ENCODE data around the gene CLCN7.

Gene CLCN7

DNA sequence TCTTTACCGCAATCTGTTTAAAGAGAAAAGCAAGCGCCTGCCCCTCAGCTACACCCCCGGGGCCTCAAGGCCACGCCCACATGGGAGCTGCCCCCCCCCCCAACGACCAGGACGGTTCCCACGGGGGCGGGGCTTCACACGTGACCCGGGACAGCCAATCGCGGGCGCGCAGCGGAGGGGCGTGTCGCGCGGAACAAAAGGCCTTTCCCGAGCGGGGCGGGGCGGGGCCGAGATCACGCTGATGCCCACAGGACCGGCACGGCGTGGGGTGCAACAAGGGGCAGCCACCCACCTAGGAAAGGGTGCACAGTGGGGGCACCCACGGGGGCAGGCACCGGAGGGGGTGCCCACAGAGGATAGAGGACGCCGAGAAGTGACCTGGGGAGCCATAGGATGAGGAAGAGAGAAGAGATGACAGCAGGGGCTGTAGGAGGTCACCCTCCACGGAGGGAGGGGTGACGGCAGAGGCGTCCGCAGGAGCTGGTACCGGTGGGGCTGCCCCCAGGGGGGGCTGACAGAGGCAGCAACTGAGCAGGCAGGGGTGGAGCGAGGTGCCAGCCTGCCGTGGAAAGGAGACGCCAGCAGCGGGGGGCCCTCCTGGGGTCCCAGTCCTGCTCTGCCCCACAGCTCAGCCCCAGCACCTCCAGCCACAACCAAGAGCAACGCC lies 66.5 kb downstream of the CLCN7 start:
- peak overlapping the region; percentile 54 for H2AFZ ChIP-seq (ENCODE audit: low read depth, low read length)

GRCh38 chr16:1407753-1408152 lies 67.1 kb downstream of the CLCN7 start:
- H3K4me2 ChIP-seq (ENCODE audit: low read length, poor library complexity, severe bottlenecking), result peak overlapping the region; percentile 57
- H2BK15ac ChIP-seq (ENCODE audit: low read depth, poor library complexity, severe bottlenecking), result no peak overlapping the region
- peak overlapping the region in 1 of 2 experiments; percentile 82 for H3K4me3 ChIP-seq (ENCODE audit: insufficient read depth in 1 of 2, low read depth in 1 of 2, low read length in 2 of 2)
- H3K4me1 ChIP-seq (ENCODE audit: control insufficient read depth, insufficient read depth, low read depth, low read length), result peaks cover 9% of the 10 kb centered on the region
- H2BK12ac ChIP-seq (ENCODE audit: low read length in 2 of 2), result peak overlapping the region; percentile 5 to 12
- no peak overlapping the region for H2BK5ac ChIP-seq (ENCODE audit: low read depth, low read length, poor library complexity, severe bottlenecking)
- no peak overlapping the region for H3K27ac ChIP-seq (ENCODE audit: low read length, poor library complexity, severe bottlenecking)
- H2BK120ac ChIP-seq (ENCODE audit: low read depth, low read length), result no peak overlapping the region
- H3K18ac ChIP-seq (ENCODE audit: low read depth in 1 of 2, low read length in 2 of 2), result no peak overlapping the region
- peak overlapping the region; percentile 70 for H3K9ac ChIP-seq (ENCODE audit: low read length)
- DNase-seq, result no peak
- H4K8ac ChIP-seq (ENCODE audit: low read length), result no peak overlapping the region
- peaks cover 21 to 40% of the 10 kb centered on the region in 2 experiments for H3K36me3 ChIP-seq (ENCODE audit: control insufficient read depth in 1 of 2, insufficient read depth in 2 of 2, low read depth in 1 of 2, low read length in 2 of 2)
- H2AK5ac ChIP-seq (ENCODE audit: low read length, severe bottlenecking), result no peak overlapping the region
- WGBS, result 52% methylated on average over 11 of the region's 11 CpGs
- no peak overlapping the region for H2AFZ ChIP-seq (ENCODE audit: low read depth, low read length)
- no peak overlapping the region for H3K4ac ChIP-seq (ENCODE audit: low read depth in 1 of 2, low read length in 2 of 2)
- no peaks in the 10 kb centered on the region for H3K9me3 ChIP-seq (ENCODE audit: control insufficient read depth, low read length)
- peaks cover 49% of the 10 kb centered on the region for H3K79me1 ChIP-seq (replicated peaks; ENCODE audit: low read length, poor library complexity, severe bottlenecking)
- no peaks in the 10 kb centered on the region for H3K27me3 ChIP-seq (ENCODE audit: control insufficient read depth in 1 of 2, insufficient read depth in 1 of 2, low read length in 2 of 2)
- H3K23ac ChIP-seq (ENCODE audit: low read length in 2 of 2), result no peak overlapping the region
- H4K91ac ChIP-seq (ENCODE audit: low read length), result peak overlapping the region; percentile 43
- H3K14ac ChIP-seq (ENCODE audit: low read length in 2 of 2), result no peak overlapping the region

More for the DNA sequence above, 66.5 kb downstream of the CLCN7 start:
- Histone ChIP-seq H4K8ac (ENCODE audit: low read length) (peak overlapping the region; percentile 97), H3K18ac (ENCODE audit: low read depth in 1 of 2, low read length in 2 of 2) (peak overlapping the region; percentile 37 to 75), H3K14ac (ENCODE audit: low read length in 2 of 2) (peak overlapping the region in 1 of 2 experiments; percentile 61), H3K9me3 (ENCODE audit: control insufficient read depth, low read length) (no peaks in the 10 kb centered on the region), H3K4me1 (ENCODE audit: control insufficient read depth, insufficient read depth, low read depth, low read length) (peaks cover 9% of the 10 kb centered on the region), H2BK12ac (ENCODE audit: low read length in 2 of 2) (peak overlapping the region in 1 of 2 experiments; percentile 3), H2BK15ac (ENCODE audit: low read depth, poor library complexity, severe bottlenecking) (peak overlapping the region; percentile 44), H3K27me3 (ENCODE audit: control insufficient read depth in 1 of 2, insufficient read depth in 1 of 2, low read length in 2 of 2) (no peaks in the 10 kb centered on the region), H3K36me3 (ENCODE audit: control insufficient read depth in 1 of 2, insufficient read depth in 2 of 2, low read depth in 1 of 2, low read length in 2 of 2) (peaks cover 19 to 35% of the 10 kb centered on the region in 2 experiments), H3K4ac (ENCODE audit: low read depth in 1 of 2, low read length in 2 of 2) (no peak overlapping the region), H3K9ac (ENCODE audit: low read length) (peak overlapping the region; percentile 80), H2BK120ac (ENCODE audit: low read depth, low read length) (peak overlapping the region; percentile 1), H2AK5ac (ENCODE audit: low read length, severe bottlenecking) (no peak overlapping the region), H3K79me1 (replicated peaks; ENCODE audit: low read length, poor library complexity, severe bottlenecking) (peaks cover 48% of the 10 kb centered on the region), H3K23ac (ENCODE audit: low read length in 2 of 2) (peak overlapping the region in 1 of 2 experiments; percentile 5), H4K91ac (ENCODE audit: low read length) (no peak overlapping the region), H3K4me3 (ENCODE audit: insufficient read depth in 1 of 2, low read depth in 1 of 2, low read length in 2 of 2) (peak overlapping the region; percentile 68 to 82), H3K27ac (ENCODE audit: low read length, poor library complexity, severe bottlenecking) (no peak overlapping the region), H3K4me2 (ENCODE audit: low read length, poor library complexity, severe bottlenecking) (peak overlapping the region; percentile 72), H2BK5ac (ENCODE audit: low read depth, low read length, poor library complexity, severe bottlenecking) (no peak overlapping the region)
- 2% methylated on average over 39 of the region's 42 CpGs for WGBS
- peak; percentile 90 for DNase-seq

DNA sequence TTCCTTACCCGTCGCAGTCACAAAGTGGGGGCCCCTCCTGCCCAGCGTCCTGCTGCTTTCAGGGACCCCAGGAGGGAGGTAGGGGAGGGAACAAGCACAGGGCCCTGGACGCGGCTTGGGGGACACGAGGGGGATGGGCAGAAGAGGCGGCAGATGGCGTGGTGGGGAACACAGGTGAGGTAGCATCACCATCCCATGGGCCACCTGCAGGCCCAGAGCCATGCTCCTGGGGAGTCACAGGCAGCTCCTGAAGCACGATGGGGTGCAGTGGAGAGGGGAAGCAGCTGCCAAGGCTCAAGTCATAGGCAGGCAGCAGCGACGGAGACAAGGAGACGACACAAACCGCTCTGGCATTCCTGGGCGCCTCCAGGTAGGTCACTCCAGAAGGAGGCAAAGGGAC lies 71.1 kb downstream of the CLCN7 start:
- Histone ChIP-seq H3K4me3 (ENCODE audit: insufficient read depth in 1 of 2, low read depth in 1 of 2, low read length in 2 of 2) (no peak overlapping the region), H3K4me1 (ENCODE audit: control insufficient read depth, insufficient read depth, low read depth, low read length) (peaks cover 8% of the 10 kb centered on the region), H3K36me3 (ENCODE audit: control insufficient read depth in 1 of 2, insufficient read depth in 2 of 2, low read depth in 1 of 2, low read length in 2 of 2) (peaks cover 42 to 73% of the 10 kb centered on the region in 2 experiments), H2AFZ (ENCODE audit: low read depth, low read length) (no peak overlapping the region), H2BK5ac (ENCODE audit: low read depth, low read length, poor library complexity, severe bottlenecking) (no peak overlapping the region), H3K4ac (ENCODE audit: low read depth in 1 of 2, low read length in 2 of 2) (no peak overlapping the region), H2BK12ac (ENCODE audit: low read length in 2 of 2) (no peak overlapping the region), H4K91ac (ENCODE audit: low read length) (peak overlapping the region; percentile 28), H3K23ac (ENCODE audit: low read length in 2 of 2) (no peak overlapping the region), H2AK5ac (ENCODE audit: low read length, severe bottlenecking) (no peak overlapping the region), H3K79me1 (replicated peaks; ENCODE audit: low read length, poor library complexity, severe bottlenecking) (peaks cover 41% of the 10 kb centered on the region), H3K27ac (ENCODE audit: low read length, poor library complexity, severe bottlenecking) (no peak overlapping the region), H3K18ac (ENCODE audit: low read depth in 1 of 2, low read length in 2 of 2) (no peak overlapping the region), H3K9ac (ENCODE audit: low read length) (no peak overlapping the region), H3K14ac (ENCODE audit: low read length in 2 of 2) (no peak overlapping the region), H3K27me3 (ENCODE audit: control insufficient read depth in 1 of 2, insufficient read depth in 1 of 2, low read length in 2 of 2) (no peaks in the 10 kb centered on the region), H2BK15ac (ENCODE audit: low read depth, poor library complexity, severe bottlenecking) (peak overlapping the region; percentile 54), H3K9me3 (ENCODE audit: control insufficient read depth, low read length) (no peaks in the 10 kb centered on the region), H4K8ac (ENCODE audit: low read length) (no peak overlapping the region), H2BK120ac (ENCODE audit: low read depth, low read length) (no peak overlapping the region), H3K4me2 (ENCODE audit: low read length, poor library complexity, severe bottlenecking) (no peak overlapping the region)
- 94% methylated on average over 14 of the region's 14 CpGs for WGBS
- DNase-seq, result no peak

GRCh38 chr16:1403036-1403435 lies 71.8 kb downstream of the CLCN7 start:
- Histone ChIP-seq H3K79me1 (replicated peaks; ENCODE audit: low read length, poor library complexity, severe bottlenecking) (peaks cover 36% of the 10 kb centered on the region), H4K91ac (ENCODE audit: low read length) (no peak overlapping the region), H4K8ac (ENCODE audit: low read length) (no peak overlapping the region), H3K9ac (ENCODE audit: low read length) (no peak overlapping the region), H3K4me3 (ENCODE audit: insufficient read depth in 1 of 2, low read depth in 1 of 2, low read length in 2 of 2) (no peak overlapping the region), H2BK5ac (ENCODE audit: low read depth, low read length, poor library complexity, severe bottlenecking) (no peak overlapping the region), H3K4me2 (ENCODE audit: low read length, poor library complexity, severe bottlenecking) (no peak overlapping the region), H2AK5ac (ENCODE audit: low read length, severe bottlenecking) (no peak overlapping the region), H3K23ac (ENCODE audit: low read length in 2 of 2) (no peak overlapping the region), H3K36me3 (ENCODE audit: control insufficient read depth in 1 of 2, insufficient read depth in 2 of 2, low read depth in 1 of 2, low read length in 2 of 2) (peaks cover 48 to 79% of the 10 kb centered on the region in 2 experiments), H3K27ac (ENCODE audit: low read length, poor library complexity, severe bottlenecking) (no peak overlapping the region), H2BK120ac (ENCODE audit: low read depth, low read length) (no peak overlapping the region), H2BK15ac (ENCODE audit: low read depth, poor library complexity, severe bottlenecking) (no peak overlapping the region), H2BK12ac (ENCODE audit: low read length in 2 of 2) (no peak overlapping the region), H3K4me1 (ENCODE audit: control insufficient read depth, insufficient read depth, low read depth, low read length) (peaks cover 6% of the 10 kb centered on the region), H2AFZ (ENCODE audit: low read depth, low read length) (no peak overlapping the region), H3K4ac (ENCODE audit: low read depth in 1 of 2, low read length in 2 of 2) (no peak overlapping the region), H3K18ac (ENCODE audit: low read depth in 1 of 2, low read length in 2 of 2) (no peak overlapping the region), H3K14ac (ENCODE audit: low read length in 2 of 2) (no peak overlapping the region), H3K9me3 (ENCODE audit: control insufficient read depth, low read length) (no peaks in the 10 kb centered on the region), H3K27me3 (ENCODE audit: control insufficient read depth in 1 of 2, insufficient read depth in 1 of 2, low read length in 2 of 2) (no peaks in the 10 kb centered on the region)
- 96% methylated on average over 22 of the region's 22 CpGs for WGBS
- no peak for DNase-seq
